K562 (cell line): ENCODE measurements around the gene LDB2.

Source experiments
- EP300 ChIP-seq: IDR thresholded peaks from 2 replicates; pipeline ENCODE4 v1.6.1; 2012; ENCODE audit warnings: low read length, improper control_type of control experiment
- HNRNPLL ChIP-seq: fragments of 200-400 bp; formaldehyde crosslinking; IDR thresholded peaks from 2 replicates; pipeline ENCODE4 v1.6.1; 2017; ENCODE audit warnings: low read length, low read depth, mild to moderate bottlenecking; ENCODE audit not compliant: poor library complexity, severe bottlenecking
- KLF1 ChIP-seq: fragments of 450-650 bp; IDR thresholded peaks from 2 replicates; pipeline ENCODE4 v1.6.1; 2016; ENCODE audit warnings: missing genetic modification characterization, missing compliant biosample characterization
- MEF2A ChIP-seq: IDR thresholded peaks from 2 replicates; pipeline ENCODE4 v1.6.1; 2011; ENCODE audit warnings: low read depth, mild to moderate bottlenecking, low read length, moderate library complexity; ENCODE audit not compliant: control insufficient read depth
- NBN ChIP-seq: fragments of 450-650 bp; IDR thresholded peaks from 2 replicates; pipeline ENCODE4 v1.6.1; 2016; ENCODE audit warnings: low read depth, mild to moderate bottlenecking
- POLR2A ChIP-seq: fragments of 450-650 bp; conservative IDR thresholded peaks from 2 replicates; pipeline ENCODE4 v1.6.1; 2016
- POLR2B ChIP-seq: fragments of 450-650 bp; IDR thresholded peaks from 2 replicates; pipeline ENCODE4 v1.6.1; 2018; ENCODE audit warnings: low read depth; ENCODE audit not compliant: partially characterized antibody
- RBM22 ChIP-seq: fragments of 200-400 bp; formaldehyde crosslinking; IDR thresholded peaks from 2 replicates; pipeline ENCODE4 v1.6.1; 2018; ENCODE audit warnings: low read length, low read depth; ENCODE audit not compliant: poor library complexity, severe bottlenecking
- SMC3 ChIP-seq: conservative IDR thresholded peaks from 2 replicates; pipeline ENCODE4 v1.6.1; 2011; ENCODE audit warnings: low read depth, low read length, improper control_type of control experiment; ENCODE audit not compliant: insufficient read depth
- TEAD4 ChIP-seq, 2 experiments: sonication (generic) in 1 of 2; formaldehyde crosslinking in 1 of 2; IDR thresholded peaks; 2 replicates each; pipeline versions ENCODE4 v1.6.1 to v1.8.0; 2012 to 2022; ENCODE audit warnings: borderline replicate concordance in 1 of 2, inconsistent platforms in 1 of 2, low read length in 1 of 2, mild to moderate bottlenecking in 1 of 2, missing genetic modification reagents in 1 of 2
- TF ChIP-seq, protein P1 (sequence below): sonication (generic); formaldehyde crosslinking; IDR thresholded peaks from 2 replicates; pipeline ENCODE4 v1.8.0; 2022; ENCODE audit warnings: mild to moderate bottlenecking, missing genetic modification reagents
- TF ChIP-seq, protein P2 (sequence below), 2 experiments: fragments of 450-650 bp in 1 of 2; IDR thresholded peaks; 2 replicates each; pipeline ENCODE4 v1.6.1; 2011 to 2017; ENCODE audit warnings: low read depth in 2 of 2, antibody characterized with exemption in 1 of 2, borderline replicate concordance in 1 of 2, low read length in 1 of 2, mild to moderate bottlenecking in 1 of 2, mixed read lengths in 1 of 2; ENCODE audit not compliant: control insufficient read depth in 1 of 2

DNA sequence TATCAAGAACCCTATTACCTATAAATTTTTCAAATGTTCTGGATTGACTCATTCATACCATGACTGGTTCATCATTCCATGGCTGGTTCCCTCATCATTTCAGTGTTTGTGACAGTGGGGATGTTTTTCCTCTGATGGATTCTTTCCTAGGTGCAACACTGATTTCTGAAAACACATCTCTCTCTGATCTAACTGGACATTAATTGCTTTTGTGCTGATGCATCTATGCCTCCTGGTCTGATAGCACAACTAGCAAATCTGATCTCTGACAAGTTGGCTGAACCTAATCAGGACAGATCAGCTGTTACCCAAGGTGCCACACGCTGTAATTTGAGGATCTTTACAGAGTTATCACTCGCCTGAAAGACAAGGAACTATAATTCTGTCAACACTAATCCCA lies 140.2 kb downstream of the LDB2 start:
- TF ChIP-seq, protein P1, sequence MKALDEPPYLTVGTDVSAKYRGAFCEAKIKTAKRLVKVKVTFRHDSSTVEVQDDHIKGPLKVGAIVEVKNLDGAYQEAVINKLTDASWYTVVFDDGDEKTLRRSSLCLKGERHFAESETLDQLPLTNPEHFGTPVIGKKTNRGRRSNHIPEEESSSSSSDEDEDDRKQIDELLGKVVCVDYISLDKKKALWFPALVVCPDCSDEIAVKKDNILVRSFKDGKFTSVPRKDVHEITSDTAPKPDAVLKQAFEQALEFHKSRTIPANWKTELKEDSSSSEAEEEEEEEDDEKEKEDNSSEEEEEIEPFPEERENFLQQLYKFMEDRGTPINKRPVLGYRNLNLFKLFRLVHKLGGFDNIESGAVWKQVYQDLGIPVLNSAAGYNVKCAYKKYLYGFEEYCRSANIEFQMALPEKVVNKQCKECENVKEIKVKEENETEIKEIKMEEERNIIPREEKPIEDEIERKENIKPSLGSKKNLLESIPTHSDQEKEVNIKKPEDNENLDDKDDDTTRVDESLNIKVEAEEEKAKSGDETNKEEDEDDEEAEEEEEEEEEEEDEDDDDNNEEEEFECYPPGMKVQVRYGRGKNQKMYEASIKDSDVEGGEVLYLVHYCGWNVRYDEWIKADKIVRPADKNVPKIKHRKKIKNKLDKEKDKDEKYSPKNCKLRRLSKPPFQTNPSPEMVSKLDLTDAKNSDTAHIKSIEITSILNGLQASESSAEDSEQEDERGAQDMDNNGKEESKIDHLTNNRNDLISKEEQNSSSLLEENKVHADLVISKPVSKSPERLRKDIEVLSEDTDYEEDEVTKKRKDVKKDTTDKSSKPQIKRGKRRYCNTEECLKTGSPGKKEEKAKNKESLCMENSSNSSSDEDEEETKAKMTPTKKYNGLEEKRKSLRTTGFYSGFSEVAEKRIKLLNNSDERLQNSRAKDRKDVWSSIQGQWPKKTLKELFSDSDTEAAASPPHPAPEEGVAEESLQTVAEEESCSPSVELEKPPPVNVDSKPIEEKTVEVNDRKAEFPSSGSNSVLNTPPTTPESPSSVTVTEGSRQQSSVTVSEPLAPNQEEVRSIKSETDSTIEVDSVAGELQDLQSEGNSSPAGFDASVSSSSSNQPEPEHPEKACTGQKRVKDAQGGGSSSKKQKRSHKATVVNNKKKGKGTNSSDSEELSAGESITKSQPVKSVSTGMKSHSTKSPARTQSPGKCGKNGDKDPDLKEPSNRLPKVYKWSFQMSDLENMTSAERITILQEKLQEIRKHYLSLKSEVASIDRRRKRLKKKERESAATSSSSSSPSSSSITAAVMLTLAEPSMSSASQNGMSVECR, result no peak
- TF ChIP-seq SMC3 (no peak), MEF2A (no peak), NBN (no peak), EP300 (no peak), KLF1 (tag) (no peak), POLR2A (no peak), RBM22 (no peak), TEAD4 (IDR thresholded peaks at IDR 0.05; ENCODE audit: low read length) (no peak), TEAD4 (CRISPR knock-in tag; IDR thresholded peaks at IDR 0.05; ENCODE audit: borderline replicate concordance) (no peak), POLR2B (no peak), HNRNPLL (no peak)
- TF ChIP-seq, protein P2, sequence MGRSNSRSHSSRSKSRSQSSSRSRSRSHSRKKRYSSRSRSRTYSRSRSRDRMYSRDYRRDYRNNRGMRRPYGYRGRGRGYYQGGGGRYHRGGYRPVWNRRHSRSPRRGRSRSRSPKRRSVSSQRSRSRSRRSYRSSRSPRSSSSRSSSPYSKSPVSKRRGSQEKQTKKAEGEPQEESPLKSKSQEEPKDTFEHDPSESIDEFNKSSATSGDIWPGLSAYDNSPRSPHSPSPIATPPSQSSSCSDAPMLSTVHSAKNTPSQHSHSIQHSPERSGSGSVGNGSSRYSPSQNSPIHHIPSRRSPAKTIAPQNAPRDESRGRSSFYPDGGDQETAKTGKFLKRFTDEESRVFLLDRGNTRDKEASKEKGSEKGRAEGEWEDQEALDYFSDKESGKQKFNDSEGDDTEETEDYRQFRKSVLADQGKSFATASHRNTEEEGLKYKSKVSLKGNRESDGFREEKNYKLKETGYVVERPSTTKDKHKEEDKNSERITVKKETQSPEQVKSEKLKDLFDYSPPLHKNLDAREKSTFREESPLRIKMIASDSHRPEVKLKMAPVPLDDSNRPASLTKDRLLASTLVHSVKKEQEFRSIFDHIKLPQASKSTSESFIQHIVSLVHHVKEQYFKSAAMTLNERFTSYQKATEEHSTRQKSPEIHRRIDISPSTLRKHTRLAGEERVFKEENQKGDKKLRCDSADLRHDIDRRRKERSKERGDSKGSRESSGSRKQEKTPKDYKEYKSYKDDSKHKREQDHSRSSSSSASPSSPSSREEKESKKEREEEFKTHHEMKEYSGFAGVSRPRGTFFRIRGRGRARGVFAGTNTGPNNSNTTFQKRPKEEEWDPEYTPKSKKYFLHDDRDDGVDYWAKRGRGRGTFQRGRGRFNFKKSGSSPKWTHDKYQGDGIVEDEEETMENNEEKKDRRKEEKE (IDR thresholded peaks at IDR 0.05; ENCODE audit: borderline replicate concordance in 1 of 2, control insufficient read depth in 1 of 2, low read depth in 2 of 2, low read length in 1 of 2), result no peak
